Measurements from ENCODE around the gene MSANTD1. TPM values are rescaled to one million over a fixed set of nuclear protein-coding genes. Genes with fewer than 3 reads are reported as not detected.

Gene MSANTD1
- total RNA-seq, 1 donor from 2014 or later = 1.6 TPM

DNA sequence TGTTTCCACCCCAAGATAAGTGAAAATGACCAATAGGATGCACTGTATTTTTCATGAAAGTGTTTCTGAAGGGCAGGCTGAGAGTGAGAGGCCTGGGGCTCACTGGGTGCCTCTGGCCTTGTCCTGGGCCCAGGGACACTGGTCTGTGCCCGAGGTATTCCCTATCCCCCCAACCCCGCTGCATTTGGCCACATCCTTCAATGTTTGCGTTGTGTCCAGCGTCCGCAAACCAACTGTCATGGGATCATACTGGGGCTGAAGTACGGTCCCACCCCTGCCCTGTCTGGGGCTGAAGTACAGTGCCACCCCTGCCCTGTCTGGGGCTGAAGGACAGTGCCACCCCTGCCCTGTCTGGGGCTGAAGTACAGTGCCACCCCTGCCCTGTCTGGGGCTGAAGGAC is 22.0 kb upstream of the MSANTD1 start:
- peaks cover 13% of the 10 kb centered on the region for H4K20me1 ChIP-seq (ENCODE audit: insufficient read depth, low read length)
- H3K4me3 Mint-ChIP-seq (ENCODE audit: unreplicated experiment) = no peak overlapping the region
- H3K36me3 Mint-ChIP-seq (ENCODE audit: low read depth, unreplicated experiment) = peaks cover 31% of the 10 kb centered on the region
- H3K9ac ChIP-seq (ENCODE audit: low read length) = no peak overlapping the region
- no peak overlapping the region for H3K27ac ChIP-seq (ENCODE audit: low read depth, low read length)
- H3K9me3 Mint-ChIP-seq (ENCODE audit: unreplicated experiment) = no peaks in the 10 kb centered on the region
- H3K4me1 Mint-ChIP-seq (ENCODE audit: low read depth, unreplicated experiment) = peaks cover 6% of the 10 kb centered on the region
- H3K9me3 ChIP-seq (ENCODE audit: insufficient read depth, low read depth, low read length) = peaks cover 6% of the 10 kb centered on the region
- no peaks in the 10 kb centered on the region for H3K79me2 ChIP-seq (ENCODE audit: insufficient read depth, low read length)
- TF ChIP-seq, protein P1, sequence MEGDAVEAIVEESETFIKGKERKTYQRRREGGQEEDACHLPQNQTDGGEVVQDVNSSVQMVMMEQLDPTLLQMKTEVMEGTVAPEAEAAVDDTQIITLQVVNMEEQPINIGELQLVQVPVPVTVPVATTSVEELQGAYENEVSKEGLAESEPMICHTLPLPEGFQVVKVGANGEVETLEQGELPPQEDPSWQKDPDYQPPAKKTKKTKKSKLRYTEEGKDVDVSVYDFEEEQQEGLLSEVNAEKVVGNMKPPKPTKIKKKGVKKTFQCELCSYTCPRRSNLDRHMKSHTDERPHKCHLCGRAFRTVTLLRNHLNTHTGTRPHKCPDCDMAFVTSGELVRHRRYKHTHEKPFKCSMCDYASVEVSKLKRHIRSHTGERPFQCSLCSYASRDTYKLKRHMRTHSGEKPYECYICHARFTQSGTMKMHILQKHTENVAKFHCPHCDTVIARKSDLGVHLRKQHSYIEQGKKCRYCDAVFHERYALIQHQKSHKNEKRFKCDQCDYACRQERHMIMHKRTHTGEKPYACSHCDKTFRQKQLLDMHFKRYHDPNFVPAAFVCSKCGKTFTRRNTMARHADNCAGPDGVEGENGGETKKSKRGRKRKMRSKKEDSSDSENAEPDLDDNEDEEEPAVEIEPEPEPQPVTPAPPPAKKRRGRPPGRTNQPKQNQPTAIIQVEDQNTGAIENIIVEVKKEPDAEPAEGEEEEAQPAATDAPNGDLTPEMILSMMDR (IDR thresholded peaks at IDR 0.05; ENCODE audit: insufficient read depth, low read depth, low read length) = no peak
- no peak for TF ChIP-seq EZH2 (IDR thresholded peaks at IDR 0.05; ENCODE audit: insufficient read depth, low read length)
- H3K27me3 Mint-ChIP-seq (ENCODE audit: low read depth, unreplicated experiment) = no peaks in the 10 kb centered on the region
- H3K4me3 ChIP-seq (ENCODE audit: insufficient read depth, low read depth, low read length) = no peak overlapping the region
- no peak overlapping the region for H3K4me2 ChIP-seq (ENCODE audit: low read length)
- H3K27ac Mint-ChIP-seq (ENCODE audit: unreplicated experiment) = no peak overlapping the region
- no peaks in the 10 kb centered on the region for H3K4me1 ChIP-seq (ENCODE audit: insufficient read depth, low read length)
- FAIRE-seq = no peak
- H3K36me3 ChIP-seq (ENCODE audit: insufficient read depth, low read length) = peaks cover 41% of the 10 kb centered on the region
- no peak for DNase-seq (ENCODE audit: low read depth)
- H3K27me3 ChIP-seq (ENCODE audit: insufficient read depth, low read length) = no peaks in the 10 kb centered on the region
- H2AFZ ChIP-seq (ENCODE audit: low read depth, low read length) = no peak overlapping the region

DNA sequence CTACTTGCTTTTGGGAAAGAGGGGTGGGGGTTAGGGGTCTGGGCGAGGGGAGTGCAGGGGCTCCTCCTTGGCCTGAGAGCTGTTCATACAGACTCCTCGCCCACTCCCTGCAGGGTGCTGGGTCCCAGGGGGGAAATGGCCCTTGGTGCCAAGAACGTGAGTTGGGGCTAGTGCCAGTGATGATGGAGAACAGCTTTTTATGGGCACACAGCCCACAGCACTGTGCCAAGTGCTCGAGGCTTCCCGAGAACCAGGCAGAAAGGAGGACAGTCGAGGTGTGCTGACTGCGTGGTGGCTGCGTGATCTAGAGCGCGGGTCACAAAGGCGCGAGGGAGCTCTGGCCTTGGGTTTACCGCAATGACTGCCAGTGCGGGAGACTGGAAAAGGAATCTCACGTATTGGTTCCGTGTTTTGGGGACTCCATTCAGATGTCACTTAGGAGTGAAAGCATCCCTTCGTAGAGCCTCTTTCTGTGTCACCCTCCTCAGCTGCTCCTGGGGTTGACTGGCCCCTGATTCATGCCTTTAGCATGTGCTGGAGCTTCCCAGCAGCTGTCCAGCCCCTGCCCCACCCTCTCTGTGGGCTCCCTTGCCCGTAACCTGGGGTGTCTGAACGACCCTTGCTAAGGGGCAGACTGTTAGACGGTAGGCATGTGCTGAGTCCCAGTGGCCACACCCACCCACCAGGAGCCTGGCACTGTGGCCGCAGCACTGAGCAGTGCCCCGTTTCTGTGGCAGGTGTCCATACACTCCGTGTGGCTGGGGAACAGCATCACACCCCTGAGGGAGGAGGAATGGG is 20.9 kb upstream of the MSANTD1 start:
- Histone ChIP-seq H3K4me3 (ENCODE audit: insufficient read depth, low read depth, low read length) (no peak overlapping the region), H3K4me1 (ENCODE audit: insufficient read depth, low read length) (no peaks in the 10 kb centered on the region), H3K9ac (ENCODE audit: low read length) (no peak overlapping the region), H3K79me2 (ENCODE audit: insufficient read depth, low read length) (no peaks in the 10 kb centered on the region), H3K27me3 (ENCODE audit: insufficient read depth, low read length) (no peaks in the 10 kb centered on the region), H3K4me2 (ENCODE audit: low read length) (no peak overlapping the region), H2AFZ (ENCODE audit: low read depth, low read length) (no peak overlapping the region), H4K20me1 (ENCODE audit: insufficient read depth, low read length) (peaks cover 13% of the 10 kb centered on the region), H3K9me3 (ENCODE audit: insufficient read depth, low read depth, low read length) (peaks cover 6% of the 10 kb centered on the region), H3K36me3 (ENCODE audit: insufficient read depth, low read length) (peaks cover 40% of the 10 kb centered on the region), H3K27ac (ENCODE audit: low read depth, low read length) (no peak overlapping the region)
- H3K36me3 Mint-ChIP-seq (ENCODE audit: low read depth, unreplicated experiment) = peaks cover 32% of the 10 kb centered on the region
- no peaks in the 10 kb centered on the region for H3K9me3 Mint-ChIP-seq (ENCODE audit: unreplicated experiment)
- H3K4me3 Mint-ChIP-seq (ENCODE audit: unreplicated experiment) = no peak overlapping the region
- FAIRE-seq (no peak), DNase-seq (ENCODE audit: low read depth) (no peak)
- peaks cover 6% of the 10 kb centered on the region for H3K4me1 Mint-ChIP-seq (ENCODE audit: low read depth, unreplicated experiment)
- H3K27me3 Mint-ChIP-seq (ENCODE audit: low read depth, unreplicated experiment) = no peaks in the 10 kb centered on the region
- TF ChIP-seq, protein P1 (IDR thresholded peaks at IDR 0.05; ENCODE audit: insufficient read depth, low read depth, low read length) = no peak
- TF ChIP-seq EZH2 (IDR thresholded peaks at IDR 0.05; ENCODE audit: insufficient read depth, low read length) = no peak
- no peak overlapping the region for H3K27ac Mint-ChIP-seq (ENCODE audit: unreplicated experiment)

DNA sequence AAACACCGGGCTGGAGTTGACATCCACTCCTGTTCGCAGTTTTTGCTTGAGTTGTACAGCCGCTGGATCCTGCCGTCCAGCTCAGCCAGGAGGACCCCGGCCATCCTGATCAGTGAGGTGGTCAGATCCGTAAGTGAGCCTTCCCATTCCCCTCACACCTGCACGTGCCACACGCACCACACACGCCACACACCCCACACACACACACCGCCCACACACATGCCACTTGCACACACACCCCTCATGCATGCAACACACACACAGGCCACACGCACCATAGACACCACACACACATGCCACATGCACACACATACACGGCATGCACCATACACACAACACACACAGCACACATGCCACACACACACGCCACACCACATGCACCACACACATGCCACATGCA is 20.1 kb upstream of the MSANTD1 start:
- no peak overlapping the region for H3K27ac ChIP-seq (ENCODE audit: low read depth, low read length)
- Mint-ChIP-seq H3K27me3 (ENCODE audit: low read depth, unreplicated experiment) (no peaks in the 10 kb centered on the region), H3K4me3 (ENCODE audit: unreplicated experiment) (no peak overlapping the region), H3K27ac (ENCODE audit: unreplicated experiment) (no peak overlapping the region), H3K36me3 (ENCODE audit: low read depth, unreplicated experiment) (peaks cover 35% of the 10 kb centered on the region), H3K9me3 (ENCODE audit: unreplicated experiment) (no peaks in the 10 kb centered on the region), H3K4me1 (ENCODE audit: low read depth, unreplicated experiment) (peaks cover 11% of the 10 kb centered on the region)
- H3K36me3 ChIP-seq (ENCODE audit: insufficient read depth, low read length) = peaks cover 35% of the 10 kb centered on the region
- H4K20me1 ChIP-seq (ENCODE audit: insufficient read depth, low read length) = peaks cover 17% of the 10 kb centered on the region
- DNase-seq (ENCODE audit: low read depth) (no peak), FAIRE-seq (no peak)
- no peaks in the 10 kb centered on the region for H3K4me1 ChIP-seq (ENCODE audit: insufficient read depth, low read length)
- H3K4me2 ChIP-seq (ENCODE audit: low read length) = no peak overlapping the region
- H3K27me3 ChIP-seq (ENCODE audit: insufficient read depth, low read length) = no peaks in the 10 kb centered on the region
- TF ChIP-seq EZH2 (IDR thresholded peaks at IDR 0.05; ENCODE audit: insufficient read depth, low read length) = no peak
- TF ChIP-seq, protein P1 (IDR thresholded peaks at IDR 0.05; ENCODE audit: insufficient read depth, low read depth, low read length) = no peak
- peaks cover 6% of the 10 kb centered on the region for H3K9me3 ChIP-seq (ENCODE audit: insufficient read depth, low read depth, low read length)
- H2AFZ ChIP-seq (ENCODE audit: low read depth, low read length) = no peak overlapping the region
- H3K9ac ChIP-seq (ENCODE audit: low read length) = no peak overlapping the region
- no peaks in the 10 kb centered on the region for H3K79me2 ChIP-seq (ENCODE audit: insufficient read depth, low read length)
- H3K4me3 ChIP-seq (ENCODE audit: insufficient read depth, low read depth, low read length) = no peak overlapping the region
